ENCODE data around the gene FOXN1. TPM values are rescaled to one million over a fixed set of nuclear protein-coding genes. Genes with fewer than 3 reads are reported as not detected.
"Not testable (repeated sequence)": the region's sequence is repeated elsewhere in the genome, so short reads cannot be mapped to it uniquely, and the experiment has no call there.

The FOXN1 gene
- polyA plus RNA-seq (ENCODE audit: insufficient read depth in 1 of 5, insufficient read length in 5 of 5, low replicate concordance in 1 of 5), result under 1 TPM in 4 of 5 donors, not detected in 1; 0.06 to 0.19 (median 0.16) TPM
- long read RNA-seq, donor 1, result 0 reads
- long read RNA-seq, donor 2, result 0 reads
- long read RNA-seq, donor 3, result 0 reads
- long read RNA-seq, donor 4, result 0 reads
- long read RNA-seq, donor 5, result 0 reads
- long read RNA-seq, donor 6, result 0 reads
- long read RNA-seq, donor 7, result 0 reads
- long read RNA-seq, donor 8, result 0 reads

- no peak for DNase-seq
Observed at GRCh38 chr17:28505986-28506665, at the start of gene FOXN1. TSS of gene FOXN1 (plus strand) at chr17:28506348. CDS start at chr17:28523970, 17,622 bp downstream.

- no peak for DNase-seq
Observed at GRCh38 chr17:28457890-28458289, 48.3 kb upstream of the FOXN1 start.

GRCh38 chr17:28458881-28459280, 47.3 kb upstream of the FOXN1 start:
- DNase-seq, result not testable (repeated sequence)

GRCh38 chr17:28460901-28461300, 45.2 kb upstream of the FOXN1 start:
- DNase-seq, result no peak

- no peak for DNase-seq
Observed at GRCh38 chr17:28466001-28466400, 40.1 kb upstream of the FOXN1 start.

- DNase-seq, result peak; percentile 54 to 57
Observed at GRCh38 chr17:28466521-28467048, 39.6 kb upstream of the FOXN1 start.

GRCh38 chr17:28467456-28468025, 38.6 kb upstream of the FOXN1 start:
- no peak for DNase-seq

GRCh38 chr17:28468033-28468735, 38.0 kb upstream of the FOXN1 start:
- DNase-seq, result not testable (repeated sequence)

GRCh38 chr17:28468781-28469180, 37.4 kb upstream of the FOXN1 start:
- no peak for DNase-seq

GRCh38 chr17:28469376-28469775, 36.8 kb upstream of the FOXN1 start:
- no peak for DNase-seq

GRCh38 chr17:28470266-28470913, 35.8 kb upstream of the FOXN1 start:
- DNase-seq, result no peak

GRCh38 chr17:28470914-28471366, 35.2 kb upstream of the FOXN1 start:
- DNase-seq, result no peak

GRCh38 chr17:28471531-28472342, 34.4 kb upstream of the FOXN1 start:
- DNase-seq, result no peak

GRCh38 chr17:28472871-28473497, 33.2 kb upstream of the FOXN1 start:
- DNase-seq, result no peak

GRCh38 chr17:28473542-28473941, 32.6 kb upstream of the FOXN1 start, which contains the start of gene SLC13A2:
TSS of gene SLC13A2 (plus strand) at chr17:28473644. CDS start at chr17:28473713, 69 bp downstream.
- DNase-seq, result no peak

GRCh38 chr17:28474111-28474531, 32.0 kb upstream of the FOXN1 start:
- no peak for DNase-seq

GRCh38 chr17:28475151-28475900, 30.8 kb upstream of the FOXN1 start:
- no peak for DNase-seq

- DNase-seq, result no peak
Observed at GRCh38 chr17:28476076-28476865, 29.9 kb upstream of the FOXN1 start.

All from right lung (tissue), 10 donors.